ENCODE measurements around the gene OTX1. TPM values are rescaled to one million over a fixed set of nuclear protein-coding genes. Genes with fewer than 3 reads are reported as not detected.
A peak's percentile ranks its signal among the peaks of the same experiment; 100 is the strongest.

OTX1 gene
- not detected for total RNA-seq
- not detected for total RNA-seq (2013)

- peaks cover 20% of the 10 kb centered on the region for H3K36me3 Mint-ChIP-seq
- Histone ChIP-seq H3K36me3 (ENCODE audit: control insufficient read depth, insufficient read depth, low read length) (no peaks in the 10 kb centered on the region), H3K27ac (ENCODE audit: low read length) (no peak within 1 kb of the TSS), H3K4me3 (ENCODE audit: low read length) (peak within 1 kb of the TSS; percentile 21), H3K4me1 (ENCODE audit: control insufficient read depth, insufficient read depth, low read length) (peaks cover 65% of the 10 kb centered on the region), H3K9me3 (ENCODE audit: control insufficient read depth, insufficient read depth, low read length) (no peaks in the 10 kb centered on the region), H3K27me3 (ENCODE audit: control insufficient read depth, insufficient read depth, low read length) (peaks cover 58% of the 10 kb centered on the region)
- no peak for TF ChIP-seq CTCF (IDR thresholded peaks at IDR 0.05)
- no peak within 1 kb of the TSS for H3K27ac Mint-ChIP-seq
- WGBS (ENCODE audit: insufficient coverage): under 1% methylated on average over 59 of the region's 73 CpGs
- H3K27me3 Mint-ChIP-seq (ENCODE audit: low read depth in 2 of 2): peaks cover 75 to 78% of the 10 kb centered on the region in 2 donors
- ATAC-seq (peak; percentile 15 to 51 (median 42)), DNase-seq (peak in 1 of 2 donors; percentile 39)
- peak within 1 kb of the TSS; percentile 83 for H3K4me3 Mint-ChIP-seq
- H3K4me1 Mint-ChIP-seq: peaks cover 41 to 61% of the 10 kb centered on the region in 2 donors
- no peaks in the 10 kb centered on the region for H3K9me3 Mint-ChIP-seq
- intact Hi-C loops (cut with micrococcal nuclease): no loop called here
Measured at GRCh38 chr2:63050334-63051041, at the start of gene OTX1. Gene OTX1, plus strand, starts transcription at chr2:63050830. Its CDS starts 2,161 bp downstream, at chr2:63052991.

GRCh38 chr2:63001576-63001975 is 49.1 kb upstream of the OTX1 start:
- Mint-ChIP-seq H3K9me3 (no peaks in the 10 kb centered on the region), H3K36me3 (peaks cover 5% of the 10 kb centered on the region), H3K4me3 (no peak overlapping the region), H3K27ac (no peak overlapping the region), H3K4me1 (no peaks in the 10 kb centered on the region), H3K27me3 (ENCODE audit: low read depth in 2 of 2) (no peaks in the 10 kb centered on the region)
- Histone ChIP-seq H3K4me3 (ENCODE audit: low read length) (no peak overlapping the region), H3K9me3 (ENCODE audit: control insufficient read depth, insufficient read depth, low read length) (no peaks in the 10 kb centered on the region), H3K27me3 (ENCODE audit: control insufficient read depth, insufficient read depth, low read length) (no peaks in the 10 kb centered on the region), H3K36me3 (ENCODE audit: control insufficient read depth, insufficient read depth, low read length) (peaks cover 2% of the 10 kb centered on the region), H3K27ac (ENCODE audit: low read length) (no peak overlapping the region), H3K4me1 (ENCODE audit: control insufficient read depth, insufficient read depth, low read length) (no peaks in the 10 kb centered on the region)
- no peak for TF ChIP-seq CTCF (IDR thresholded peaks at IDR 0.05)
- ATAC-seq (no peak), DNase-seq (no peak)
- intact Hi-C loops (cut with micrococcal nuclease): no loop called here

- Mint-ChIP-seq H3K27me3 (ENCODE audit: low read depth in 2 of 2) (no peaks in the 10 kb centered on the region), H3K36me3 (no peaks in the 10 kb centered on the region), H3K27ac (no peak overlapping the region), H3K9me3 (no peaks in the 10 kb centered on the region), H3K4me3 (no peak overlapping the region), H3K4me1 (no peaks in the 10 kb centered on the region)
- no peak overlapping the region for H3K4me3 ChIP-seq (ENCODE audit: low read length)
- WGBS (ENCODE audit: insufficient coverage): 100% methylated on average over 4 of the region's 4 CpGs
- intact Hi-C loops (cut with micrococcal nuclease): no loop called here
- no peaks in the 10 kb centered on the region for H3K36me3 ChIP-seq (ENCODE audit: control insufficient read depth, insufficient read depth, low read length)
- H3K27me3 ChIP-seq (ENCODE audit: control insufficient read depth, insufficient read depth, low read length): no peaks in the 10 kb centered on the region
- DNase-seq (no peak), ATAC-seq (no peak)
- H3K9me3 ChIP-seq (ENCODE audit: control insufficient read depth, insufficient read depth, low read length): no peaks in the 10 kb centered on the region
- no peak for TF ChIP-seq CTCF (IDR thresholded peaks at IDR 0.05)
- no peaks in the 10 kb centered on the region for H3K4me1 ChIP-seq (ENCODE audit: control insufficient read depth, insufficient read depth, low read length)
- H3K27ac ChIP-seq (ENCODE audit: low read length): no peak overlapping the region
Measured at GRCh38 chr2:63003351-63003750, 47.3 kb upstream of the OTX1 start.
